K562 (cell line): ENCODE data around the gene ADARB2. TPM values are rescaled to one million over a fixed set of nuclear protein-coding genes. Genes with fewer than 3 reads are reported as not detected.

Source experiments
- ATAC-seq: fragments of 200-7000 bp; cut with Tn5 transposase; 3 replicates; pipeline ENCODE4 v1.9.1; 2020; ENCODE audit warnings: moderate library complexity
- BruUV-seq: library from RNA; stranded (reverse); fragments of 400-500 nt; replicated peaks from 2 replicates; lab custom pipeline; 2021; lab: Mats Ljungman, UMichigan
- CTCF ChIA-PET: fragments of 300-600 bp; formaldehyde crosslinking; extraction: SDS; loops from one replicate; lab custom pipeline; 2021; ENCODE audit warnings: low intra/inter-chr PET ratio; lab: Yijun Ruan, JAX
- POLR2A ChIA-PET: fragments of 300-600, 350-650 bp; sonication (Branson Sonifier 250); formaldehyde crosslinking; extraction: SDS; loops from one replicate; lab custom pipeline; 2021; ENCODE audit warnings: antibody characterized with exemption, inconsistent platforms; lab: Yijun Ruan, JAX
- DNase-seq, 4 experiments: peaks; one replicate each; pipeline versions ENCODE4 v3.0.0 to v3.0.0-alpha.2; 2011 to 2018; ENCODE audit warnings: low spot score in 3 of 4, mixed read lengths in 3 of 4; ENCODE audit errors: extremely low read depth in 1 of 4
- FAIRE-seq: peaks from 2 replicates; lab custom pipeline; 2011; peaks lifted over from hg19 to GRCh38; lab: Jason Lieb, UNC
- H2AFZ ChIP-seq: 2 replicates; pipeline ENCODE4 v1.6.0; 2011; ENCODE audit warnings: low read depth, low read length, control low read depth, inconsistent platforms
- H3K27ac ChIP-seq: fragments of 200-600 bp; 3 replicates; pipeline ENCODE4 v1.8.0; 2011; ENCODE audit warnings: low read depth, mild to moderate bottlenecking, control low read depth, inconsistent platforms, low read length, moderate library complexity, mixed read lengths; ENCODE audit errors: extremely low read depth
- H3K27me3 ChIP-seq, 2 experiments: fragments of 300-600 bp in 1 of 2; 2 replicates in 1 of 2; 3 replicates in 1 of 2; pipeline versions ENCODE4 v1.6.0 to v1.8.0; 2011; ENCODE audit warnings: inconsistent platforms in 2 of 2, low read length in 2 of 2, mild to moderate bottlenecking in 1 of 2, mixed read lengths in 1 of 2, moderate library complexity in 1 of 2; ENCODE audit not compliant: control insufficient read depth in 2 of 2, insufficient read depth in 2 of 2
- H3K36me3 ChIP-seq: fragments of 300-600 bp; 3 replicates; pipeline ENCODE4 v1.8.0; 2011; ENCODE audit warnings: mild to moderate bottlenecking, low read length, inconsistent platforms; ENCODE audit not compliant: control insufficient read depth, insufficient read depth
- H3K4me1 ChIP-seq, 2 experiments: fragments of 200-600 bp in 1 of 2; replicated peaks in 1 of 2; 2 replicates in 1 of 2; 3 replicates in 1 of 2; pipeline versions ENCODE4 v1.5.1 to v1.8.0; 2011; ENCODE audit warnings: inconsistent platforms in 2 of 2, low read length in 2 of 2, mild to moderate bottlenecking in 1 of 2, mixed read lengths in 1 of 2, moderate library complexity in 1 of 2; ENCODE audit not compliant: control insufficient read depth in 2 of 2, insufficient read depth in 2 of 2
- H3K4me2 ChIP-seq: 2 replicates; pipeline ENCODE4 v1.6.1; 2011; ENCODE audit warnings: low read length, control low read depth, inconsistent platforms, mixed read lengths; ENCODE audit not compliant: insufficient read depth
- H3K4me3 ChIP-seq: fragments of 200-600 bp; sonication (generic), shearing (Covaris generic); 2 replicates; pipeline ENCODE4 v1.5.1; 2016; ENCODE audit warnings: control low read depth, inconsistent platforms
- H3K79me2 ChIP-seq: fragments of 200-600 bp; 3 replicates; pipeline ENCODE4 v1.8.0; 2011; ENCODE audit warnings: low read length, inconsistent platforms; ENCODE audit not compliant: control insufficient read depth, insufficient read depth
- H3K9ac ChIP-seq, 2 experiments: 2 replicates each; pipeline versions ENCODE4 v1.6.0 to v1.6.1; 2011; ENCODE audit warnings: low read depth in 2 of 2, low read length in 2 of 2, control low read depth in 1 of 2, inconsistent platforms in 1 of 2, mild to moderate bottlenecking in 1 of 2, mixed read lengths in 1 of 2; ENCODE audit not compliant: insufficient read depth in 1 of 2
- H3K9me1 ChIP-seq: one replicate; pipeline ENCODE4 v1.6.0; 2011; ENCODE audit warnings: inconsistent platforms, mild to moderate bottlenecking, low read length, moderate library complexity; ENCODE audit not compliant: control insufficient read depth, insufficient read depth
- H3K9me3 ChIP-seq: replicated peaks from 2 replicates; pipeline ENCODE4 v1.5.1; 2011; ENCODE audit warnings: low read depth, low read length, inconsistent platforms; ENCODE audit not compliant: control insufficient read depth, insufficient read depth
- H4K20me1 ChIP-seq: replicated peaks from 2 replicates; pipeline ENCODE4 v1.6.1; 2011; ENCODE audit warnings: low read length, inconsistent platforms, mixed read lengths; ENCODE audit not compliant: control insufficient read depth, insufficient read depth
- BCOR ChIP-seq: fragments of 450-650 bp; IDR thresholded peaks from 2 replicates; pipeline ENCODE4 v1.6.1; 2016
- DMBX1 ChIP-seq: fragments of 250-450 bp; sonication (Bioruptor Pico); IDR thresholded peaks from 2 replicates; pipeline ENCODE4 v1.8.0; 2022; ENCODE audit warnings: inconsistent platforms, mild to moderate bottlenecking, moderate library complexity, borderline replicate concordance
- DPF2 ChIP-seq: fragments of 450-650 bp; IDR thresholded peaks from 2 replicates; pipeline ENCODE4 v1.6.1; 2016
- ETV1 ChIP-seq: fragments of 450-650 bp; conservative IDR thresholded peaks from 2 replicates; pipeline ENCODE4 v1.6.1; 2016; ENCODE audit warnings: missing genetic modification characterization, control low read depth, low read depth, missing compliant biosample characterization
- ETV6 ChIP-seq, 3 experiments: fragments of 150-350 bp in 1 of 3; sonication (generic) in 1 of 3; formaldehyde crosslinking in 1 of 3; IDR thresholded peaks; 2 replicates each; pipeline versions ENCODE4 v1.6.1 to v1.8.0; 2014 to 2022; ENCODE audit warnings: borderline replicate concordance in 2 of 3, low read depth in 2 of 3, antibody characterized with exemption in 1 of 3, low read length in 1 of 3, mild to moderate bottlenecking in 1 of 3, missing genetic modification reagents in 1 of 3
- GATA2 ChIP-seq: sonication (generic); formaldehyde crosslinking; IDR thresholded peaks from 2 replicates; pipeline ENCODE4 v1.4.0; 2020; ENCODE audit warnings: mild to moderate bottlenecking, missing genetic modification reagents
- NEUROD1 ChIP-seq: fragments of 150-350 bp; IDR thresholded peaks from 2 replicates; pipeline ENCODE4 v1.6.1; 2014; ENCODE audit warnings: borderline replicate concordance, low read length, low read depth; ENCODE audit not compliant: partially characterized antibody
- NONO ChIP-seq, 2 experiments: fragments of 200-400 bp in 1 of 2; fragments of 450-650 bp in 1 of 2; formaldehyde crosslinking in 1 of 2; IDR thresholded peaks; 2 replicates each; pipeline ENCODE4 v1.6.1; 2017; ENCODE audit warnings: low read depth in 2 of 2, mild to moderate bottlenecking in 2 of 2, moderate library complexity in 2 of 2, low read length in 1 of 2
- NR1H2 ChIP-seq: sonication (generic); formaldehyde crosslinking; IDR thresholded peaks from 2 replicates; pipeline ENCODE4 v1.4.0; 2020; ENCODE audit warnings: mild to moderate bottlenecking, missing genetic modification reagents
- POLR2AphosphoS5 ChIP-seq: IDR thresholded peaks from 2 replicates; pipeline ENCODE4 v1.6.1; 2011; ENCODE audit warnings: mild to moderate bottlenecking, low read depth, low read length, moderate library complexity; ENCODE audit not compliant: control insufficient read depth, insufficient read depth
- RBBP5 ChIP-seq: fragments of 200-600 bp; sonication (generic); IDR thresholded peaks from 2 replicates; pipeline ENCODE4 v1.6.1; 2012; ENCODE audit warnings: borderline replicate concordance, mild to moderate bottlenecking, low read length, control low read depth, inconsistent platforms; ENCODE audit not compliant: insufficient read depth, poor library complexity, severe bottlenecking
- SAFB ChIP-seq: fragments of 200-400 bp; formaldehyde crosslinking; IDR thresholded peaks from 2 replicates; pipeline ENCODE4 v1.6.1; 2017; ENCODE audit warnings: low read depth, low read length, borderline replicate concordance
- SOX6 ChIP-seq: fragments of 450-650 bp; IDR thresholded peaks from 2 replicates; pipeline ENCODE4 v1.6.1; 2014; ENCODE audit warnings: mild to moderate bottlenecking
- ZNF121 ChIP-seq: sonication (generic); formaldehyde crosslinking; conservative IDR thresholded peaks from 2 replicates; pipeline ENCODE4 v1.8.0; 2022; ENCODE audit warnings: missing genetic modification reagents
- ZNF197 ChIP-seq: fragments of 200-800 bp; sonication (Bioruptor generic); IDR thresholded peaks from 2 replicates; pipeline ENCODE4 v1.6.1; 2016; ENCODE audit warnings: low read depth, missing genetic modification characterization, missing compliant biosample characterization
- ZNF224 ChIP-seq: sonication (generic); formaldehyde crosslinking; IDR thresholded peaks from 2 replicates; pipeline ENCODE4 v1.8.0; 2022; ENCODE audit warnings: mild to moderate bottlenecking, missing genetic modification reagents
- ZZZ3 ChIP-seq: fragments of 450-650 bp; IDR thresholded peaks from 2 replicates; pipeline ENCODE4 v1.6.1; 2016; ENCODE audit warnings: antibody characterized with exemption, mild to moderate bottlenecking, moderate library complexity
- WGBS: fragments of 100-300 bp; shearing (Covaris generic); methylation state at CpG from one replicate; pipeline ENCODE4 v1.1.6; 2016; ENCODE audit warnings: low coverage, mixed read lengths; ENCODE audit not compliant: insufficient coverage; ENCODE audit errors: missing lambda C conversion rate; 5-methylcytosine and 5-hydroxymethylcytosine counted together
- in situ Hi-C: fragments of 300-500 bp; cut with MboI; formaldehyde crosslinking; loops from 4 replicates; pipeline ENCODE4 v1.15.0; 2018; ENCODE audit warnings: inconsistent platforms, mixed read lengths
- intact Hi-C: fragments of 100-400 bp; cut with micrococcal nuclease; formaldehyde crosslinking; loops from 2 replicates; pipeline ENCODE4 v1.14.2; 2022
- polyA plus RNA-seq, 8 experiments: library from polyadenylated mRNA; depleted of rRNA in 4 of 8; stranded (reverse) in 5 of 8; unstranded in 3 of 8; fragments of >200 nt; fragmentation: Nextera tagmentation in 2 of 8; fragmentation: Illumina TruSeq in 1 of 8; extraction: Ambion mirVana in 2 of 8; extraction: Trizol in 1 of 8; gene quantifications; 2 replicates each; pipeline versions ENCODE4 v1.2.1 to v1.2.3, GENCODE V29; 2011 to 2014; ENCODE audit warnings: inconsistent platforms in 1 of 8, missing spikeins in 1 of 8
- total RNA-seq, 7 experiments: library from RNA; depleted of rRNA in 6 of 7; stranded (reverse); fragments of >200 nt in 6 of 7; fragmentation: Illumina TruSeq in 2 of 7; extraction: Trizol in 2 of 7; gene quantifications; 2 replicates each; pipeline versions ENCODE4 v1.2.1 to v1.2.3, GENCODE V29; 2011 to 2021; ENCODE audit warnings: low replicate concordance in 1 of 7
- TF ChIP-seq, protein P1 (sequence below): sonication (generic); formaldehyde crosslinking; IDR thresholded peaks from 2 replicates; pipeline ENCODE4 v1.9.0; 2022; ENCODE audit warnings: mild to moderate bottlenecking, missing genetic modification reagents
- TF ChIP-seq, protein P2 (sequence below): sonication (generic); formaldehyde crosslinking; IDR thresholded peaks from 2 replicates; pipeline ENCODE4 v1.8.0; 2022; ENCODE audit warnings: missing genetic modification reagents, mild to moderate bottlenecking, borderline replicate concordance

Gene ADARB2
- total and polyA plus RNA-seq, 9 of the 15 experiments (the other 6 are each of a cell fraction or from before 2014, with no cell fraction given) = not detected

DNA sequence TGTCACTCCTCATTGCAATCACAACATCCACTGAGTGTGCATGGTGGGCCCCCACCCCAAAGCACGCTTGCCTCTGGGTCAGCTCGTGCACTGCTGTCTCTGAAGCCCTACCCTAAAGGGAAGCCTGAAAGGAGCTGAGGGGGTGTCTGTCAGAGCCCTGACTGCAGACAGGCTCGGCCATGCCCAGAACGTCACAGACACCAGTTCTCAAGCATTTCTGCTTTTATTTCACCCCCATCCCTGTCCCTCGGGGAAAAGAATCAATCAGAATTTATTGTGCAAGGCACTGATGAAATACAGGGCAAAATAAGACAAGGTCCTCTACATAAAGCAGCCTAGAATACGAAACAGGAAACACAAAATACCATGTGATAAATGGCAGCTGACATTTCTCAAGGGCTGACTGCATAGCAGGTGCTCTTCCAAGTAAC, 449.3 kb downstream of the ADARB2 start:
- no peak for DNase-seq
- no peak for FAIRE-seq
- intact Hi-C loops (no loop called here), in situ Hi-C loops (no loop called here)
- no TSS peak for BruUV-seq
- Histone ChIP-seq H2AFZ (no peak overlapping the region), H3K9ac (no peak overlapping the region), H3K27me3 (peaks cover 35 to 61% of the 10 kb centered on the region in 2 experiments), H3K9me3 (no peaks in the 10 kb centered on the region), H3K4me1 (peaks cover 0 to 4% of the 10 kb centered on the region in 2 experiments; a peak in 1 of 5 replicates), H3K27ac (no peak overlapping the region), H4K20me1 (peaks cover 5% of the 10 kb centered on the region; the same call in 1 of the 2 replicates), H3K36me3 (no peaks in the 10 kb centered on the region), H3K4me3 (no peak overlapping the region), H3K4me2 (no peak overlapping the region), H3K79me2 (no peaks in the 10 kb centered on the region), H3K9me1 (no peaks in the 10 kb centered on the region)
- WGBS = 1% methylated on average over 6 of the region's 6 CpGs
- CTCF ChIA-PET = no interaction called here
- ATAC-seq = no peak
- POLR2A ChIA-PET = no interaction called here
- TF ChIP-seq SAFB (no peak), GATA2 (CRISPR knock-in tag) (no peak), DMBX1 (CRISPR knock-in tag) (no peak), NR1H2 (CRISPR knock-in tag) (no peak), ZNF121 (no peak), BCOR (no peak), ETV1 (tag) (no peak), DPF2 (no peak), ZNF224 (CRISPR knock-in tag) (no peak), NONO (IDR thresholded peaks at IDR 0.05; ENCODE audit: low read depth in 2 of 2, low read length in 1 of 2) (no peak), ETV6 (IDR thresholded peaks at IDR 0.05; ENCODE audit: borderline replicate concordance in 1 of 2, low read depth in 2 of 2, low read length in 1 of 2) (no peak), ETV6 (CRISPR knock-in tag; IDR thresholded peaks at IDR 0.05; ENCODE audit: borderline replicate concordance) (no peak), RBBP5 (no peak), ZNF197 (no peak), ZZZ3 (no peak), NEUROD1 (no peak), POLR2AphosphoS5 (no peak), SOX6 (no peak)
- TF ChIP-seq, protein P1, sequence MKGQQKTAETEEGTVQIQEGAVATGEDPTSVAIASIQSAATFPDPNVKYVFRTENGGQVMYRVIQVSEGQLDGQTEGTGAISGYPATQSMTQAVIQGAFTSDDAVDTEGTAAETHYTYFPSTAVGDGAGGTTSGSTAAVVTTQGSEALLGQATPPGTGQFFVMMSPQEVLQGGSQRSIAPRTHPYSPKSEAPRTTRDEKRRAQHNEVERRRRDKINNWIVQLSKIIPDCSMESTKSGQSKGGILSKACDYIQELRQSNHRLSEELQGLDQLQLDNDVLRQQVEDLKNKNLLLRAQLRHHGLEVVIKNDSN (CRISPR knock-in tag) = no peak
- TF ChIP-seq, protein P2, sequence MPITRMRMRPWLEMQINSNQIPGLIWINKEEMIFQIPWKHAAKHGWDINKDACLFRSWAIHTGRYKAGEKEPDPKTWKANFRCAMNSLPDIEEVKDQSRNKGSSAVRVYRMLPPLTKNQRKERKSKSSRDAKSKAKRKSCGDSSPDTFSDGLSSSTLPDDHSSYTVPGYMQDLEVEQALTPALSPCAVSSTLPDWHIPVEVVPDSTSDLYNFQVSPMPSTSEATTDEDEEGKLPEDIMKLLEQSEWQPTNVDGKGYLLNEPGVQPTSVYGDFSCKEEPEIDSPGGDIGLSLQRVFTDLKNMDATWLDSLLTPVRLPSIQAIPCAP (CRISPR knock-in tag) = no peak
